HUES6 (cell line): Measurements from ENCODE around the gene SLC44A2.
A peak's percentile ranks its signal among the peaks of the same experiment; 100 is the strongest.

Experiments
- H3K27ac ChIP-seq: 2 replicates; pipeline ENCODE4 v1.7.0; 2013; ENCODE audit warnings: low read depth, mild to moderate bottlenecking, low read length, inconsistent platforms
- H3K27me3 ChIP-seq: 2 replicates; pipeline ENCODE4 v1.6.1; 2013; ENCODE audit warnings: low read length; ENCODE audit not compliant: control insufficient read depth, insufficient read depth
- H3K36me3 ChIP-seq: 2 replicates; pipeline ENCODE4 v1.6.1; 2013; ENCODE audit warnings: low read length; ENCODE audit not compliant: control insufficient read depth, insufficient read depth
- H3K4me1 ChIP-seq: 2 replicates; pipeline ENCODE4 v1.6.1; 2013; ENCODE audit warnings: low read length; ENCODE audit not compliant: control insufficient read depth, insufficient read depth
- H3K4me3 ChIP-seq: 2 replicates; pipeline ENCODE4 v1.5.1; 2013; ENCODE audit warnings: low read depth, low read length
- H3K9ac ChIP-seq: one replicate; pipeline ENCODE4 v1.6.1; 2013; ENCODE audit warnings: mild to moderate bottlenecking, low read length
- H3K9me3 ChIP-seq: 2 replicates; pipeline ENCODE4 v1.6.1; 2013; ENCODE audit warnings: low read depth, low read length; ENCODE audit not compliant: control insufficient read depth, insufficient read depth

The SLC44A2 gene

GRCh38 chr19:10625003-10625761 lies at the start of gene SLC44A2:
Gene SLC44A2 (plus strand): TSS chr19:10625553. CDS start chr19:10625634, 81 bp downstream.
- H3K27me3 ChIP-seq = no peaks in the 10 kb centered on the region
- H3K36me3 ChIP-seq = peaks cover 19% of the 10 kb centered on the region
- peaks cover 9% of the 10 kb centered on the region for H3K4me1 ChIP-seq
- H3K9me3 ChIP-seq = no peaks in the 10 kb centered on the region
- H3K27ac ChIP-seq = peak within 1 kb of the TSS; percentile 68
- H3K9ac ChIP-seq = peak within 1 kb of the TSS; percentile 66
- H3K4me3 ChIP-seq = peak within 1 kb of the TSS; percentile 77

DNA sequence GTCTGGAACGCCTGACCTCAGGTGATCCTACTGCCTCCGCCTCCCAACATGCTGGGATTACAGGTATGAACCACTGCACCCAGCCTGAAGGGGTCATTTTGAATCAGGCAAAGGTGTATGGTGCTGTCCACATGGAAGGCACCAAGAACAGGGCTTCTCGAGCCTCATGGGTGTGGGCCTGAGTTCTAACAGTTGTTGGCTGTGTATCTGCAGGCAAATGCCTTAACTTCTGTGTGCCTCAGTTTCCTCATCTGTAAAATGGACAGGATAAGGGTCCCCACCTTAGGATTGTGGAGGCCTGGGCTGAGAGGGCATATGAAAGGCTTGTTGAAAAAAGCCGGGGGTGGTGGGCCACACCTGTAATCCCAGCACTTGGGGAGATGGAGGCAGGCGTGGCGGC lies 47.4 kb upstream of the SLC44A2 start:
- no peaks in the 10 kb centered on the region for H3K9me3 ChIP-seq
- no peak overlapping the region for H3K9ac ChIP-seq
- no peak overlapping the region for H3K4me3 ChIP-seq
- H3K4me1 ChIP-seq = 0 out of 2 replicates have a peak, but pooled peaks cover 2% of the 10 kb centered on the region
- H3K27me3 ChIP-seq = no peaks in the 10 kb centered on the region
- H3K36me3 ChIP-seq = peaks cover 38% of the 10 kb centered on the region
- no peak overlapping the region for H3K27ac ChIP-seq

- 0 out of 2 replicates have a peak, but pooled peaks cover 2% of the 10 kb centered on the region for H3K4me1 ChIP-seq
- H3K9me3 ChIP-seq = no peaks in the 10 kb centered on the region
- H3K27ac ChIP-seq = no peak overlapping the region
- H3K4me3 ChIP-seq = no peak overlapping the region
- no peaks in the 10 kb centered on the region for H3K27me3 ChIP-seq
- no peak overlapping the region for H3K9ac ChIP-seq
- peaks cover 30% of the 10 kb centered on the region for H3K36me3 ChIP-seq
These were observed 44.2 kb upstream of the SLC44A2 start for GRCh38 chr19:10580979-10581631.

- no peaks in the 10 kb centered on the region; the same call in 1 of the 2 replicates for H3K27me3 ChIP-seq
- no peak overlapping the region for H3K4me3 ChIP-seq
- H3K9me3 ChIP-seq = no peaks in the 10 kb centered on the region
- no peak overlapping the region for H3K9ac ChIP-seq
- no peak overlapping the region for H3K27ac ChIP-seq
- H3K4me1 ChIP-seq = 0 out of 2 replicates have a peak, but pooled peaks cover 2% of the 10 kb centered on the region
- peaks cover 30% of the 10 kb centered on the region for H3K36me3 ChIP-seq
These were observed 43.3 kb upstream of the SLC44A2 start for GRCh38 chr19:10582091-10582490.

DNA sequence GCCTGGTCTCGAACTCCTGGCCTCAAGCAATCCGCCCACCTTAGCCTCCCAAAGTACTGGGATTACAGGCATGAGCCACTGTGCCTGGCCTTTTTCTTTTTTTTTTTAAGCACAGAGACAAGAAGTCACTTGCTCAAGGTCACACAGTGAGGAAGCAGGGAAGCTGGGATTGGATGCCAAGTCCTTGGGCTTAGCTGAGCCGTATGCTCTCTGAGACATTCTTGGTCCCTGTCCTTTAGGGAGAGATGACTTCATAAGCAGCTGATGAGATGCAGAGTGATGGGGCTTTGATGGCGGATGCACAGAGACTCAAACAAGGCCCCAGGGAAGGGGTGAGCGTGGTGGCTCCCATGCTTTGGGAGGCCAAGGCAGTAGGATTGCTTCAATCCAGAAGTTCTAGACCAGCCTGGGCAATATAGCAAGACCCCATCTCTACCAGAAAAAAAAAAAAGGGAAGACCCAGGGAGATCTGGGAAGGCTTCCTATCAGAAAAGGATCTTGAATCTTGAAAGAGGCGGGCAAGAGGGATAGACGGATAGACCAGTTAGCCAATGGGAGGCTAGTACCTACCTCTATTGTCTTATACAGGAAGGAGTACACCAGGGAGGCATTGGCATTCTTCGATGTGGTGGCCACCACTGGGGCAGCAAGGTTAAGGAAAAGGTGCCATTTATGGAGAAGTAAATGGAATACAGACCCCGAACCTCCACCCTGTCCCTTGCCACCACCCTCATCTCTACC lies 42.1 kb upstream of the SLC44A2 start:
- Histone ChIP-seq H3K27ac (no peak overlapping the region), H3K9me3 (no peaks in the 10 kb centered on the region), H3K27me3 (peaks cover 9% of the 10 kb centered on the region; the same call in 1 of the 2 replicates), H3K4me3 (no peak overlapping the region), H3K4me1 (0 out of 2 replicates have a peak, but pooled peaks cover 2% of the 10 kb centered on the region), H3K9ac (no peak overlapping the region), H3K36me3 (peaks cover 25% of the 10 kb centered on the region)

DNA sequence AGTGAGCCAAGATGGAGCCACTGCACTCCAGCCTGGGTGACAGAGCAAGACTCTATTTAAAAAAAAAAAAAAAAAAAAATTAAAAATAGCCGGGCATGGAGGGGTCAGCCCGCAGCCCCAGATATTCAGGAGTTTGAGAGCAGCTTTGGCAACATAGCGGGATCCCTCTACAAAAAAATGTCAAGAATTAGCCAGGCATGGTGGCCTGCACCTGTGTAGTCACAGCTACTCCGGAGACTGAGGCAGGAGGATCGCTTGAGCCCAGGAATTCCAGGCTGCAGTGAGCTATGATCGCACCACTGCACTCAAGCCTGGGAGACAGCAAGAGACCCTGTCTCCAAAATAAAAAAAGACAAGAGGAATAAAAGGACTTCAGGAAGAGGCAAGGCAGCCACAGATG lies 39.0 kb upstream of the SLC44A2 start:
- Histone ChIP-seq H3K4me1 (no peaks in the 10 kb centered on the region), H3K4me3 (peak overlapping the region; percentile 90), H3K36me3 (peaks cover 10% of the 10 kb centered on the region; the same call in 1 of the 2 replicates), H3K27ac (no peak overlapping the region), H3K9me3 (no peaks in the 10 kb centered on the region), H3K27me3 (peaks cover 9% of the 10 kb centered on the region; the same call in 1 of the 2 replicates), H3K9ac (no peak overlapping the region)

DNA sequence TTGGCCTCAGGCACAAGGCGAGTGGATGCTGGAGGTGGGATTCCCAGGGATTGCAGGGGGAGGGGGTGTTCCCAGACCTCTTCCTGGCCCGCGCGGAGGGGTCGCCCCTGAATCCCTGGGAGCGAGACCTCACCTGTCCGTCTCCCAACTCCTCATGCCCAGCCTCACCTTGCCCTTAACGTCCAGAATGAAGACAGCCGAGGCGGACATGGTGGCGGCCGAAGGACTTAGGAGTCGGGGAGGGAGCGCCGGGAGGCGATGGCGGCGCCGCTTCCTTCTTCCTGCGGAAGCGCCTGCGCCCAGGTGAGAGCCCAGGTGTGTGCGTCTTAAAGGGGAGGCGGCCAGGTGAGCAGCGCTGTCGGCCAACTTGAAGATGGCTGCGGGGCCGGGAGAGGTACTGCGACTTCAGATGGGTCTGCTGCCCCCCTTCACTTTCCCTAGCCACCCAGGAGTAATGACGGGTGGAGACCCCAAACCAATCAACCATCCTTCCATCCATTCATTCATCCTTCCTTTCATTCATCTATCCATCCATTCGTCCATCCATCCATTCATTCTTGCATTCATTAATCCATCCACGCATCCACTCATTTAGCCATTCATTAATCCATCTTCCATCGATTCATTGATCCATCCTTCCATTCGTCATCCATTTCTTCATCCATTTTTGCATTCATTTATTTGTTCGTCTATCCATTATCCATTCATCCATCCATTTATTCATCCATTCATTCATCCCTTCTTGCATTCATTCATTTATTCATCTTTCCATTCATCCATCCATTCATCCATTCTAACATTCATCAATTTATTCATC lies 38.1 kb upstream of the SLC44A2 start, which contains the start of gene AP1M2:
TSS of gene AP1M2 (minus strand) at position 291 of the 817 bp plus-strand sequence. CDS start at position 210, 81 bp downstream.
- H3K9me3 ChIP-seq = no peaks in the 10 kb centered on the region
- H3K27ac ChIP-seq = peak within 1 kb of the TSS; percentile 50; the same call in 1 of the 2 replicates
- peak within 1 kb of the TSS; percentile 90 for H3K4me3 ChIP-seq
- peaks cover 8% of the 10 kb centered on the region; the same call in 1 of the 2 replicates for H3K36me3 ChIP-seq
- H3K4me1 ChIP-seq = no peaks in the 10 kb centered on the region
- H3K27me3 ChIP-seq = peaks cover 9% of the 10 kb centered on the region; the same call in 1 of the 2 replicates
- H3K9ac ChIP-seq = peak within 1 kb of the TSS; percentile 68

GRCh38 chr19:10587839-10588150 lies 37.6 kb upstream of the SLC44A2 start:
- H3K27me3 ChIP-seq = peaks cover 9% of the 10 kb centered on the region; the same call in 1 of the 2 replicates
- no peaks in the 10 kb centered on the region for H3K4me1 ChIP-seq
- no peak overlapping the region for H3K27ac ChIP-seq
- no peak overlapping the region for H3K9ac ChIP-seq
- no peak overlapping the region for H3K4me3 ChIP-seq
- H3K36me3 ChIP-seq = peaks cover 8% of the 10 kb centered on the region; the same call in 1 of the 2 replicates
- H3K9me3 ChIP-seq = no peaks in the 10 kb centered on the region

- no peaks in the 10 kb centered on the region for H3K9me3 ChIP-seq
- no peak overlapping the region for H3K4me3 ChIP-seq
- no peaks in the 10 kb centered on the region for H3K27me3 ChIP-seq
- H3K9ac ChIP-seq = no peak overlapping the region
- no peaks in the 10 kb centered on the region for H3K4me1 ChIP-seq
- no peak overlapping the region for H3K27ac ChIP-seq
- no peaks in the 10 kb centered on the region for H3K36me3 ChIP-seq
These were observed 32.2 kb upstream of the SLC44A2 start for GRCh38 chr19:10593148-10593547.
